Fibroblast of skin of left biceps (primary cell): Measurements from ENCODE around the gene SOX21.
"Not testable (repeated sequence)": the region's sequence is repeated elsewhere in the genome, so short reads cannot be mapped to it uniquely, and the experiment has no call there.

Source experiments
- DNase-seq, 2 experiments: peaks; one replicate each; pipeline ENCODE4 v3.0.0-alpha.2; 2013; ENCODE audit warnings: low read depth in 2 of 2

The SOX21 gene

DNA sequence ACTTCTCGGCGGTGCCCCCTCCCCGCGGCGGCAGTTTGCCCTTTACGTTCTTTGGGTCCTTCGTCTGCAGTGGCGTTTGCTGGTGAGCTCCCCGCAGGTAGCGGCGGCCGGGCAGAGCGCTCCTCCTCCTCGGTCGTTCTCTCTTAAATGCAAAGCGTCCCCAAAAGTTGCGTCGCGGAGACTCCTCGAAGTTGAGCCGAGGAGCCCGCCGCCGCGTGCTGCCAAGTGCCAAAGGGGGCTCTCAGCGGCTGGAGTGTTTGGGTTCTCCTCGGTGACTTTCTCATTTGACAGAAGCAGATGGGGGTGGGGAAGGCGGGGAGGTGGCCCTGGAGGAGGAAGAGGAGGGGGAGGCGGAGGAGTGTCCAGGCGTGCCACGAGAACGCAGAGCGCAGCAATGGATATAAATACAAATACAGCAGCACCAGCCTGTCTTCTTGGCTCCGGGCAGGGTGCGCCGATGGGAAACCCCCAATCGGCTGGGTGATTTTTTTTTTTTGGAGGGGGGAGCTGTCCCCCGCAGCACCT, at the start of gene SOX21:
Gene SOX21 (minus strand): TSS at position 259 of the 525 bp plus-strand sequence. CDS start 496 bp downstream, outside the sequence.
- DNase-seq, result no peak

DNA sequence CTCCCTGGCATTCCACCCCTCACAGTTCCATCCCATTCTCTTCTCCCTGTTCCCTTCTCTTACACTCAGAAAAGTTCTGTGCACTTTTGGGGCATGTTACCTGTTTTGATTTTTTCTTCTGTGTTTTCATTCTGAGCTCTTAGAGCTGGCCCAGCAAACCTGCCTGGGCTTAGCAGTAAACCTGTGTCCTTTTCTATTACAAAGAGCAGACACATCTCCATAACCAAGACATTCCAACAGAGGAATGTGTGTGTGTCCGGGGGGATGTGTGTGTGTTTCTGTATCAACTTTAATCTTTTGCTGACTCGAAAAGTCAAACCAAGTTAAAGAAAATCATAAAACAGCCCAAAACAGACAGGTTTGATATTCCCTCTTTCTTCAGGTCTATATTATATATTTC, 49.1 kb upstream of the SOX21 start:
- DNase-seq, result no peak

DNA sequence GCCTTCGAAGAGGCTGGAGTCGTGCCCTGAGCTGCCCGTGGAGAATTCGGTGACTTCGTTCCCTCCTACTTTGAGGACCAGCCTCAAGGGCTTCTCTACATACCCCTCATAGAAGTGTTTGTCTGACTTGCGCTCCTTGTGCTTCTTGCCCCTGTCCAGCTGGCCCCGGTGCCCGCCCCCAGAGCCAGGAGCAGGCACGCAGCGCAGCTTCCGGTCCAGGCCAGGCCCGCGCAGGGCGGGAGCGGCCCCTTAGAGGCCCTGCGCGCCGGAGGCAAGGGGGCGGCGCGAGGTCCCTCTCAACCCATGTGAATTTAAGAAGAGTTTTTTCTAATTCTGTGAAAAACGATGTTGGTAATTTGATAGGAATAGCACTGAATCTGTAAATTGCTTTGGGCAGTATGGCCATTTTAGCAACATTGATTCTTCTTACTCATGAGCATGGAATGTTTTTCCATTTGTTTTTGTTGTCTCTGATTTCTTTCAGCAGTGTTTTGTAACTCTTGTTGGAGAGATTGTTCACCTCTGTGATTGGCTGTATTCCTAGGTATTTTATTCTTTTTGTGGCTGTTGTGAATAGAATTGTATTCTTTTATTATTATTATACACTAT, 46.9 kb upstream of the SOX21 start:
- DNase-seq, result no peak

DNA sequence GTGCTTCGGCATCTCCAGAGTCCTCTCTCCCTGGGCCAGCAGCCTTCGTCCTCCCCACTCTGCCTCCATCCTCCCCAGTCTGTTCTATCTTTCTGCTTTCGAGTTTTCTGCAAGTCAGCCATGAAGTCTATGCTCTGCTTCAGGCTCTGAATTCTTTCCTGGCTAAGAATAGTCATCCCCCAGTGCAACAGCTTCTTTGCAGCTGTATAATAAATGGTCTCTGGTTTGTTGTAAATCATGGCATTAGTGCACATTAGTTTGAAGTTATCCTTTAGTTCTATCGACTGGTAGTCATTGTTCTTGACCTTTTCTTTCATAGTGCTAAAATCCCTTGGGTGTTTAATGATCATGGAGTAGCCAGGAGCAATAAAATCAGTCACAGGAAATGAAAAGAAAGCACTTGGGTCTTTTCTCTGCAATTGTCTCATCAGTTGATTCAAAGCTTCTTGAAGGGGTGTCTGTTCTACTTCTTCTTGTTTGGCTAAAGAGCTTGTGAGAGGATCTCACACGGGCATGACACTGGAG, 46.2 kb upstream of the SOX21 start:
- DNase-seq, result no peak

DNA sequence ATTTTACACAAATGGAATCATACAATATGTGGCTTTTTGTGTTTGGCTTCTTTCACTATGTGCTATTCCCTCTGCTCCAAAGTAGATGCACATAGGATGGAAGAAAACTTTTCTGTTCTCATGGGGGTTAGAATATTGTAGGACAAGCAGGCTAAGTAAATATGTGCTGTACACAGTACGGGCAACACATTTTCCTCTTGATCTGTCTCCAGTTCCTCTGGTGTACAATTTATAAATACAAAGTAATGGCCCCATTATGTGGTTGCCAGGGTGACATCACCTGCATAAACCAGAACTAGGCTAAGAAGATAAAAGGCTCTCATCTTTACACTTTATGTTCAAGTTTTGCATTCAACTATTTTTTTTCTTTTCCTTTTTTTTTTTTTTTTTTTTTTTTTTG, 41.0 kb upstream of the SOX21 start:
- DNase-seq, result no peak

DNA sequence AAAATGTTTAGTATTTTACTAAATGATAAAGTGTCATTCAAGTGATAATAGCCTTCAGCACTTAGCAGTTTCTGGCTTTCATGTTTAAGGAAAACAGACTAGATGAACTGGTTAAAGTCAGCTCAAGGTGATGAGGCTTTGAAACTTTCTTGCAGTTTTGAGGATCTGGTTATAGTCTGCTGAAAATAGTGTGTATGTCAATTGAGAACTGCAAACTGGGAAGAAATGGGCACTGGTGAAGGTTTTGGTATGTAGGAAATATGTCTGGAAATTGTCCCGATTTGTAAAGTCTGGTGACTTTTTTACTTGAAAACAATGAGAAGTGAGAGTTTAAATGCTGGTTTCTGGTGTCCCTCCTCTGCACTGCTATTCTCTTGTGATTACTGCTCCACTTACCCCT, 36.8 kb upstream of the SOX21 start:
- no peak for DNase-seq

DNA sequence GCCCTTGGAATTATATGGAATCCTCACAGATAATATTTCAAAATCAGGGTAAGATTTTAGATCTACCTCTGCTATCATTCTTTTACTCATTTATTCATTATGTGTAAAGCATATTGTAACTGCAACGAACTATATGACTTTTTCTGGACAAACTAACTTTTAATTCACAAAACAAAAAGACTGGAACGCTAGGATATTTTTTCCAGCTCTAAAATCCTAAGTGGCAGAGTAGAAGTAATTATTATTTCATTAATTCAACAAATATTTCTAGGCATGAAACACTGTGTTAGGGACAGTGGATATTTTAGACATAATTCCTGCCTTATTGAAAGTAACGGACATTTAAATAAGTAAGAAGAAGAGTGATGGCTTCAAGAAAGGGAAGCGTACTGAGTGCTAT, 26.9 kb upstream of the SOX21 start:
- no peak for DNase-seq

DNA sequence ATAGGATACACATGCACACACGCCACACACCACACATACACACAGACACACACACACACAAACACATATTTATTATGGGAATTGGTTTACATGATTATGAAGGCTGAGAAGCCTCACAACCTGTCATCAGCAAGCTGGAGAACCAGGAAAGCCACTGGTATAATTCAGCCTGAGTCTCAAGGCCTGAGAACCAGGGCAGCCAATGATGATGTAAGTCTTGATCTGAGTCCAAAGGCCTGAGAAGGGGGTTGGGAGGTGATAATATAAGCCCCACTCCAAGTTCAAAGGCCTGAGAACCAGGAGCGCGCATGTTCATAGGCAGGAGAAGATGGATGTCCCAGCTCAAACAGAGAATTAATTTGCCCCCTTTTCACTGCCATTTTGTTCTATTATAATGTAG, 18.7 kb upstream of the SOX21 start:
- no peak for DNase-seq

DNA sequence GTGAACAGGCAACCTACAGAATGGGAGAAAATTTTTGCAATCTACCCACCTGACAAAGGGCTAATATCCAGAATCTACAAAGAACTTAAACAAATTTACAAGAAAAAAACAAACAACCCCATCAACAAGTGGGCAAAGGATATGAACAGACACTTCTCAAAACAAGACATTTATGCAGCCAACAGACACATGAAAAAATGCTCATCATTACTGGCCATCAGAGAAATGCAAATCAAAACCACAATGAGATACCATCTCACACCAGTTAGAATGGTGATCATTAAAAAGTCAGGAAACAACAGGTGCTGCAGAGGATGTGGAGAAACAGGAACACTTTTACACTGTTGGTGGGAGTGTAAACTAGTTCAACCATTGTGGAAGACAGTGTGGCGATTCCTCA, 17.6 kb upstream of the SOX21 start:
- DNase-seq, result not testable (repeated sequence)

DNA sequence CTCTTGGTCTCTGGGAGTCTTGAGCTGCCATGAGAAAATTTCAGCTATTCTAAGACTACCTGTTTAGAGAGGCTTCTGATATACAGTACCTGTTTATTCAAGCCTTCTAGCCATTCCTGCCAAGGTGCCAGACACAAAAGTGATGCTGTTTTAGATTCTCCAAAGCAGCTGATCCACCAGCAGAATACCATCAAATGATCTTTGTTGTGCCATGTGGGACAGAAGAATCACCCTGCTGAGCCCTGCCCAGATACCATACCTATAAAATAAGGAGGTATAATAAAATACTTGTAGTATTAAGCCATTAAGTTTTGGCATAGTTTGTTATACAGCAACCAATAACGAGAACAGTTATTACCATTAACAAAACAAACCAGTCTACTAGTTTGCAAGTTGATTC, 14.1 kb upstream of the SOX21 start:
- DNase-seq, result no peak

DNA sequence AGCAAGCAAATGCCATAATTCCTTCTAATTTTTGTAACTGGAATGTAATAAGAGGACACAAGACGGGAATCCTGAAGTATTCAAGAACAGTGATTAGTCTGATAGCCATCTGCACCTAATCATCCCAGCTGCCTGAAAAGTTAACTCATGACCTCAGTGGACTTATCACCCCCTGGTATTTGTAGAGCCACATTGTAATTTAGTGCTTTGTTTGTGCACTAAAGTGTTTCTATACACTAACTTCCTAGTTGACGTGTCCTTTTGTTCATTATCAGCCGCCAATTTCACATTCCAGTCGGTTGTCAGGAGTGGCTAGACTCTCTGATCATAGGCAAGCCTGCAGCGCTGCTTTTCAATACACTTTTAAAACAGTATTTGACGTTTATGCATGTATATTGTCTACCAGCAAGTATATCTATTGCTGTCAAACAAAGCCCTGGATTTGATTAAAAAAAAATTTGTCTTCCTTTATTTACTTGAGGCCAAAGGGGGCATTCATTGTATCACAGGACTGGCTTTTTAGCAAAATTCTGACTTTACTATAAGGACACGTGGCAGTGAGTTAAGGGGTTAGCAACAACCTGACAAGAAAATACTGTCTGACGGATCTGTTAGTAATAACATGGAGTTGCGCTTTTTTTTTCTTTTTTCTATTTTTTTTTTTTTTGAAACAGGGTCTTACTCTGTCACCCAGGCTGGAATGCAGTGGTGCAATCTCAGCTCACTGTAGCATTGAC, 10.4 kb upstream of the SOX21 start:
- no peak for DNase-seq

DNA sequence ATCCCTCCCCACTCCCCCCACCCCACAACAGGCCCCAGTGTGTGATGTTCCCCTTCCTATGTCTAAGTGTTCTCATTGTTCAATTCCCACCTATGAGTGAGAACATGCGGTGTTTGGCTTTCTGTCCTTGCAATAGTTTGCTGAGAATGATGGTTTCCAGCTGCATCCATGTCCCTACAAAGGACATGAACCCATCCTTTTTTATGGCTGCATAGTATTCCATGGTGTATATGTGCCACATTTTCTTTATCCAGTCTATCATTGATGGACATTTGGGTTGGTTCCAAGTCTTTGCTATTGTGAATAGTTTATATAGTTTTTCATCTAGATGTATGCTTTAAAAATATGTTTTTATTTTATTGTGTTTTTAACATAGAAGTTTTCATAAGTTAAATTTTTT, 6.4 kb upstream of the SOX21 start:
- DNase-seq, result not testable (repeated sequence)

DNA sequence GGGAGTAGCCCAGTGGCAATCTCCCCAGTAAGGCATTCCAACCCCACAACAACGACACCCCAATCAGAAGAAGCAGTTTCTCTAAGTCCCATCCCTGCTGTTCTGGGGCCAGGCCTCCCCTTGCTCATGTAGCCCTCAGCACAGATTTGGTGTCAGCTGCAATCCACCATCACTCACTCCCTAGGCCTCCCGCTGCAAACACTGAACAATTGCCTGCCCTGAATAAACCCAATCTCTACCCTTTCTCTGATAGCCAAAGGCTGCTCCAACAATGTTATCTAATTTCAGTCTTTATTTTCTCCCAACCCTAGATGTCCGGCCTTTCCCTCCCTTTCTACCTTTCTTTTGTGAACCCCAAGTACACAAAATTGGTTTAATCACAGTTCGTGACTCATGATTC, 5.6 kb upstream of the SOX21 start:
- no peak for DNase-seq

DNA sequence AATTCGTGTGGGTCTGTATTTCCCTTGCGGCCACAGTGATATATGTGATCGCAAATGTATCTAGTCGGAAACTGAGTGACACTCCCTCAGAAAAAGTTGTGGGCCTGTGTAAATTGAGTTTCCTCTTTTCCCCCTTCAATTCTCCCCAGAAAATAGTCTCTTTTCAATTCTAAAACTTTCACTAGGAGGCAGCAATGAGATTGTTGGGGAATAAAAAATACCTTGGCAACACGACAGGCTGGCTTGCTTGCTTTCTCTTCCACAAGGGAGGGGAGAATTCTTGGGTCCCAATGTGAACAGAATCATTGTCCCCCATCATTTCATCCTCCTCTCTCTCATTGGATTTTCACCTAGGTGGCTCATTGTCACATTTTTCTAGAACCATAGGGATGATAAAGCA, 3.7 kb upstream of the SOX21 start:
- no peak for DNase-seq

DNA sequence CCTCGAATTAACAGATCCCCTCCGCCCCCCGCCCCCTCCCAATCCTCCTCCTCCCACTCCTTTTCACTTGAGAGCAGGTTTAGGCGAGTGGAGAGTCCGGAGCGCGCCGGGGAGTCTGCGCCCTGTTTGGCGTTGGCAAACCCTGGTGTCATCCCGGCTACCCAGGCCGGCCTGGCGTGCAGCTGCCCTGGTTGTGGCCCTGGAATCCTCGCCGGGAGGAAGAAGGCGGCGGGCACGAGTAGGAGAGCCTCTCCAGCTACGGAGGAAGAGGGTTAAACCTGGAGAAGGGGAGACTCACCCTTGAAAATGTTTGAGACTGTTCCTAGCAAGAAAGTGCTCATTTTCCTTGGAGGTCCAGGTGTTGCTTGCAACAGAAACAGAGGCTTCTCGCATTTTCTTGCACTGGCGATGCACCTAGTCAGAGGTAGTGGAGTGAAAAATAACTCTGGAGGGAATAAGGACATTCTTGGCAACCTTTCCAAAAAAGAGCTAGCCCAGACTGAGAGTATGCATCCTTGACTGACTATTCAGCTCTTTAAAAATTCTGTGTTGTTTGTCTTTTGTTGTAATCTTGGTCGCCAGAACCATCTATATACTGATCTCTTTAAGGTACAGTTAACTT, 1.3 kb upstream of the SOX21 start:
- DNase-seq, result no peak

DNA sequence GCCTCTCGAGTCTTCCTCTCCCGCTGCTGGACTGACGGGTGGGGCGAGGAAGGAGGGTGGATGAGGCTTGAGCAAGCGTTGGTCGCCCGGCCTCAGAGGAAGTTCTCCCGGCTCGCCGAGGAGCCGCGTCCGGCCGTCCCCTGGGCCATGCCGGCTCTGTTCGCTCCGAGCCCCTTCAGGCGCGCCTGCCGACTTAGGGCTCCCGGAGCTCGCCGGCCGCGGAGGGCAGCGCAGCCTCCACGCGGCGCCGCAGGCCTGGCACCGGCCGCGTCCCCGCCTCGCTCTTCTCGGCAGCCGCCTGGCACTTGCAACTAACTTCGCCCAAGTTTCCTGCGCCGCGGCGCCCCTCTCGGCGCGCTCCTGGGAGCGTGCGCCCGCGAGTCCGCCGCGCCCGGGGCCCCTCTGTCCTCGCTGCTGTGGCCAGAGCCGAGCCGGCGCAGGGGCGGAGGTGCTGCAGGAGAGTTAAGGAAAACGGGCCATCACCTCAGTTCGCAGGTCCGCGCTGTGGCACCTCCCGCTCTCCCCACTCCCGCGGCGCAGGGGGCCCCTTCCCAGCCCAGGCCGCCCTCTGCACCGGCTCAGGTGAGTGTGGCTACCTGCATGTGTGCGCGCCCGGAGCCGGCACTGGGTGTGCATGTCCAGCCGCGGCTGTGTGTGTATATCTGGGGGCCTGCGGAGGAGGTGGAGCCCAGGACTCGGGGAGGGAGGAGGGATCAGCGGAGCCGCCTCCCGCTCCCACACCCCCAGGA, 641 bp upstream of the SOX21 start:
- DNase-seq, result no peak

DNA sequence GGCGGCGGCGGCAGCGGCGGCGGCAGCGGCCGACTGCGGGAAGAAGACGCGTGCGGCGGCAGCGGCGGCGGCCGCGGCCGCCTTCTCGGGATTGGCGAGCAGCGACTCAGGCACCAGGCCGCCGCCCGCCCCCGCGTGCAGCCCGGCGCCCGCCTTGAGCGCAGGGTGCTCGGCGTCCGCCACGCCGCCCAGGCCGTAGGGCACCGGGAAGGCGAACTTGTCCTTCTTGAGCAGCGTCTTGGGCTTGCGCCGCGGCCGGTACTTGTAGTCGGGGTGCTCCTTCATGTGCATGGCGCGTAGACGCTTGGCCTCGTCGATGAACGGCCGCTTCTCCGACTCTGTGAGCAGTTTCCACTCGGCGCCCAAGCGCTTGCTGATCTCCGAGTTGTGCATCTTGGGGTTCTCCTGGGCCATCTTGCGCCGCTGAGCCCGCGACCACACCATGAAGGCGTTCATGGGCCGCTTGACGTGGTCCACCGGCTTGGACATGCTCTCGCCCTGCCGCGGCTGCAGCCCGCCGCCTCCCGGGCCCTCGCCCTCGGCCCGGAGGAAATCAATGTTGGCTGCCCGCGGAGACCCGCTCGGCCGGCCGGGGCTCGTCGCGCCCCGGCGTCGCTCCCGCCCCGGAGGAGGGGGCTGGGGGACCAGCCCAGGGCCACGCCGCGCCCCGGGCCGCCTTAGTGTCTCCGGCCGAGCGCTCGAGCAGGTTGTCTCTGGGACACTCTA, 621 bp downstream of the SOX21 start:
- DNase-seq, result no peak

DNA sequence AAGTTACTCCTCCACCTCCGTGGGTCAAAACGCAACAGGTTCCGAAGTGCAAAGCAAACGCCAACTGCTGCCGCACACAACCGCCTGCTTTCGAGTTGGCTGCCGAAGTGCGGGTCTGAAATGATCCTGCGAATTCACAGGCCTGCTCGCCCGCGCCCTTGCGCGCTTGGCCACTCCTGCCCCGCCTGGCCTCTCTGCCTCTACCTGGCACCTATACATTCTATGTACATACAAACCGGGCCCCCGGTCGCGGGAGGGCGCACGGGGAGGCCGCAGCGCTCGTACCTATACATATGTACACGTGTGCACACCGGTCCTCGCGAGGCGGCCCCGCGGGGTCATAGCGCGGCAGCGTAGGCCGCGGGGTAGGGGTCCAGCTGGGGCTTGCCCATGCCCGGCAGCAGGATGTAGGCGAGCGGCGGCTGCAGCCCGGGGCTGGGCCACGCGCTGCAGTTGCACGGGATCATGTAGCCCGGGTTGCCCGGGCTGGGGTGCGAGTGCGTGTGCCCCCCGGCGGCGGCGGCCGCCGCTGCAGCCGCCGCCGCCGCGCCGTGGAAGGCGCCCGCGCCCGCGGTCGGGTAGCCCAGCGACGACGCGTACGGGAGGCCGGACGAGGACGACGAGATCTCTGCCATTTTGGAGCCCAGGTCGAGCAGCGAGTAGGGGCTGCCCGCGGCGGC, 1.3 kb downstream of the SOX21 start:
- no peak for DNase-seq

DNA sequence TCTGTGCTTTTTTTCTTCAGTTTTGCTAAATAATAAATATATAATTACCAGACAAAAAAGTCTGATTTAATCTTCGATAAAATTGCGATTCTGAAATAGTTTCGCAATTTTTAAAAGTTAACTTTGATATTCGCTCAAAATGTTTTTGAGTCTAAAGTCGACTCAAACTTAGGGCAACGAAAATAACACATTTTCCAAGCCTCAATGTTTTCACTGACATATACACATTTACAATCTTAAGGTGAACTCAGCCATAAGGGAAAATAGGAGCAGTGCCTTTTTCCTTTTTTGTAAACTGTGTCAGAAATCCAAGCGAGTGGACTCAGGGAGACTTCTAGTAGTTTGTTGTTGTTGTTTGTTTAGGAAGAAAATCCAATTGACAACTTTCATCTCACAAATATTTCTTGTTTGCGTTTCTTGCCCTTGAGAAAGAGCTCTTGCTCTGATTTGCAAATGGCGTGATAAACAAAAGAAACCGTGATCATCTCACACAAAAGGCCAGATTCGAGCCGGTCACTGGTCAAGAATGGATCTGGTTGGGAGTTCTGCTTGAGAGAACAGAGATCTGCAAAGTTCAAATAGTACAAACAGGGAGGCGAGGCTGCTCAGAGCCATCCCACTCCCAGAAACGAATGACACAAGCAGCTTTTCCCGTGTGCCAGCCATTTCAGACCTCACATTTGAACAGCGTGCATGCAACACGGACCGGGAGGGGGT, 2.1 kb downstream of the SOX21 start:
- no peak for DNase-seq
